ENCODE results near the gene PPEF1. TPM values are rescaled to one million over a fixed set of nuclear protein-coding genes. Genes with fewer than 3 reads are reported as not detected.
"Not testable (repeated sequence)": the region's sequence is repeated elsewhere in the genome, so short reads cannot be mapped to it uniquely, and the experiment has no call there.

The PPEF1 gene
- total and polyA plus RNA-seq, 4 donors = 0.94 to 11.1 (median 2.2) TPM

GRCh38 chrX:18828832-18829404 is 121.5 kb downstream of the PPEF1 start:
- no peaks in the 10 kb centered on the region for H3K36me3 ChIP-seq (ENCODE audit: control insufficient read depth, insufficient read depth, low read length)
- H3K9me3 ChIP-seq (ENCODE audit: control insufficient read depth, insufficient read depth, low read length) = no peaks in the 10 kb centered on the region
- no peak for DNase-seq (ENCODE audit: low read depth in 4 of 6, low spot score in 6 of 6)
- no CpG with 5 or more reads among the region's 1 CpG for WGBS (ENCODE audit: insufficient coverage)
- H3K4me1 ChIP-seq (ENCODE audit: control insufficient read depth, insufficient read depth, low read length) = no peaks in the 10 kb centered on the region
- peaks cover 2% of the 10 kb centered on the region for H3K27me3 ChIP-seq (ENCODE audit: control insufficient read depth, insufficient read depth, low read length)
- no peak overlapping the region for H3K4me3 ChIP-seq (ENCODE audit: low read depth, low read length)
- H3K27ac ChIP-seq (ENCODE audit: low read depth, low read length) = no peak overlapping the region

- H3K27ac ChIP-seq (ENCODE audit: low read depth, low read length) = no peak overlapping the region
- peak in 1 of 6 donors; percentile 3 for DNase-seq (ENCODE audit: low read depth in 4 of 6, low spot score in 6 of 6)
- H3K27me3 ChIP-seq (ENCODE audit: control insufficient read depth, insufficient read depth, low read length) = peaks cover 2% of the 10 kb centered on the region
- 67% methylated on average over 20 of the region's 22 CpGs for WGBS (ENCODE audit: insufficient coverage)
- no peaks in the 10 kb centered on the region for H3K36me3 ChIP-seq (ENCODE audit: control insufficient read depth, insufficient read depth, low read length)
- H3K4me1 ChIP-seq (ENCODE audit: control insufficient read depth, insufficient read depth, low read length) = no peaks in the 10 kb centered on the region
- H3K4me3 ChIP-seq (ENCODE audit: low read depth, low read length) = no peak overlapping the region
- no peaks in the 10 kb centered on the region for H3K9me3 ChIP-seq (ENCODE audit: control insufficient read depth, insufficient read depth, low read length)
Measured at GRCh38 chrX:18833071-18833731, 125.8 kb downstream of the PPEF1 start.

GRCh38 chrX:18847901-18848300 is 140.5 kb downstream of the PPEF1 start:
- not testable (repeated sequence) for H3K27me3 ChIP-seq (ENCODE audit: control insufficient read depth, insufficient read depth, low read length); H3K27ac ChIP-seq (ENCODE audit: low read depth, low read length); H3K9me3 ChIP-seq (ENCODE audit: control insufficient read depth, insufficient read depth, low read length); H3K36me3 ChIP-seq (ENCODE audit: control insufficient read depth, insufficient read depth, low read length); H3K4me3 ChIP-seq (ENCODE audit: low read depth, low read length); DNase-seq (ENCODE audit: low read depth in 4 of 6, low spot score in 6 of 6); H3K4me1 ChIP-seq (ENCODE audit: control insufficient read depth, insufficient read depth, low read length)
- no CpG with 5 or more reads among the region's 3 CpGs for WGBS (ENCODE audit: insufficient coverage)

GRCh38 chrX:18855919-18856644 is 148.6 kb downstream of the PPEF1 start:
- no peak for DNase-seq (ENCODE audit: low read depth in 4 of 6, low spot score in 6 of 6)
- Histone ChIP-seq H3K27me3 (ENCODE audit: control insufficient read depth, insufficient read depth, low read length) (no peaks in the 10 kb centered on the region), H3K4me3 (ENCODE audit: low read depth, low read length) (no peak overlapping the region), H3K9me3 (ENCODE audit: control insufficient read depth, insufficient read depth, low read length) (no peaks in the 10 kb centered on the region), H3K27ac (ENCODE audit: low read depth, low read length) (no peak overlapping the region), H3K4me1 (ENCODE audit: control insufficient read depth, insufficient read depth, low read length) (no peaks in the 10 kb centered on the region), H3K36me3 (ENCODE audit: control insufficient read depth, insufficient read depth, low read length) (no peaks in the 10 kb centered on the region)
- no CpG with 5 or more reads among the region's 1 CpG for WGBS (ENCODE audit: insufficient coverage)

- no peaks in the 10 kb centered on the region for H3K9me3 ChIP-seq (ENCODE audit: control insufficient read depth, insufficient read depth, low read length)
- no peaks in the 10 kb centered on the region for H3K4me1 ChIP-seq (ENCODE audit: control insufficient read depth, insufficient read depth, low read length)
- no peak overlapping the region for H3K27ac ChIP-seq (ENCODE audit: low read depth, low read length)
- DNase-seq (ENCODE audit: low read depth in 4 of 6, low spot score in 6 of 6) = no peak
- no peaks in the 10 kb centered on the region for H3K36me3 ChIP-seq (ENCODE audit: control insufficient read depth, insufficient read depth, low read length)
- no CpG with 5 or more reads among the region's 1 CpG for WGBS (ENCODE audit: insufficient coverage)
- H3K27me3 ChIP-seq (ENCODE audit: control insufficient read depth, insufficient read depth, low read length) = no peaks in the 10 kb centered on the region
- H3K4me3 ChIP-seq (ENCODE audit: low read depth, low read length) = no peak overlapping the region
Measured at GRCh38 chrX:18856645-18856997, 149.2 kb downstream of the PPEF1 start.

- Histone ChIP-seq H3K4me1 (ENCODE audit: control insufficient read depth, insufficient read depth, low read length) (no peaks in the 10 kb centered on the region), H3K9me3 (ENCODE audit: control insufficient read depth, insufficient read depth, low read length) (no peaks in the 10 kb centered on the region), H3K27ac (ENCODE audit: low read depth, low read length) (no peak overlapping the region), H3K36me3 (ENCODE audit: control insufficient read depth, insufficient read depth, low read length) (no peaks in the 10 kb centered on the region), H3K27me3 (ENCODE audit: control insufficient read depth, insufficient read depth, low read length) (no peaks in the 10 kb centered on the region), H3K4me3 (ENCODE audit: low read depth, low read length) (no peak overlapping the region)
- DNase-seq (ENCODE audit: low read depth in 4 of 6, low spot score in 6 of 6) = no peak
- WGBS (ENCODE audit: insufficient coverage) = 73% methylated on average over 2 of the region's 5 CpGs
Measured at GRCh38 chrX:18861511-18861910, 154.1 kb downstream of the PPEF1 start.

- no peak overlapping the region for H3K27ac ChIP-seq (ENCODE audit: low read depth, low read length)
- H3K27me3 ChIP-seq (ENCODE audit: control insufficient read depth, insufficient read depth, low read length) = no peaks in the 10 kb centered on the region
- no CpG with 5 or more reads among the region's 15 CpGs for WGBS (ENCODE audit: insufficient coverage)
- no peak overlapping the region for H3K4me3 ChIP-seq (ENCODE audit: low read depth, low read length)
- H3K4me1 ChIP-seq (ENCODE audit: control insufficient read depth, insufficient read depth, low read length) = no peaks in the 10 kb centered on the region
- no peaks in the 10 kb centered on the region for H3K9me3 ChIP-seq (ENCODE audit: control insufficient read depth, insufficient read depth, low read length)
- no peaks in the 10 kb centered on the region for H3K36me3 ChIP-seq (ENCODE audit: control insufficient read depth, insufficient read depth, low read length)
- no peak for DNase-seq (ENCODE audit: low read depth in 4 of 6, low spot score in 6 of 6)
Measured at GRCh38 chrX:18864390-18864920, 157.0 kb downstream of the PPEF1 start.

GRCh38 chrX:18871161-18871890 is 163.9 kb downstream of the PPEF1 start:
- Histone ChIP-seq H3K9me3 (ENCODE audit: control insufficient read depth, insufficient read depth, low read length) (no peaks in the 10 kb centered on the region), H3K4me1 (ENCODE audit: control insufficient read depth, insufficient read depth, low read length) (peaks cover 16% of the 10 kb centered on the region), H3K4me3 (ENCODE audit: low read depth, low read length) (no peak overlapping the region), H3K27me3 (ENCODE audit: control insufficient read depth, insufficient read depth, low read length) (no peaks in the 10 kb centered on the region), H3K27ac (ENCODE audit: low read depth, low read length) (no peak overlapping the region), H3K36me3 (ENCODE audit: control insufficient read depth, insufficient read depth, low read length) (no peaks in the 10 kb centered on the region)
- peak in 1 of 6 donors; percentile 56 for DNase-seq (ENCODE audit: low read depth in 4 of 6, low spot score in 6 of 6)
- 81% methylated on average over 6 of the region's 10 CpGs for WGBS (ENCODE audit: insufficient coverage)

GRCh38 chrX:18871970-18872369 is 164.5 kb downstream of the PPEF1 start:
- H3K4me1 ChIP-seq (ENCODE audit: control insufficient read depth, insufficient read depth, low read length) = peaks cover 16% of the 10 kb centered on the region
- no peaks in the 10 kb centered on the region for H3K27me3 ChIP-seq (ENCODE audit: control insufficient read depth, insufficient read depth, low read length)
- H3K4me3 ChIP-seq (ENCODE audit: low read depth, low read length) = no peak overlapping the region
- no peak overlapping the region for H3K27ac ChIP-seq (ENCODE audit: low read depth, low read length)
- DNase-seq (ENCODE audit: low read depth in 4 of 6, low spot score in 6 of 6) = no peak
- H3K36me3 ChIP-seq (ENCODE audit: control insufficient read depth, insufficient read depth, low read length) = no peaks in the 10 kb centered on the region
- no peaks in the 10 kb centered on the region for H3K9me3 ChIP-seq (ENCODE audit: control insufficient read depth, insufficient read depth, low read length)
- WGBS (ENCODE audit: insufficient coverage) = 68% methylated on average over 11 of the region's 12 CpGs
